GM21619 (cell line): ENCODE data around the gene LEF1.
"Not testable (repeated sequence)": the region's sequence is repeated elsewhere in the genome, so short reads cannot be mapped to it uniquely, and the experiment has no call there.

Experiments used
- ATAC-seq: cut with Tn5 transposase; IDR thresholded peaks from one replicate; pipeline ENCODE4 v1.9.1; 2021; ENCODE audit not compliant: unreplicated experiment

The LEF1 gene

GRCh38 chr4:108070775-108071174 lies 98.0 kb downstream of the LEF1 start:
- no peak for ATAC-seq

- ATAC-seq = no peak
These were observed 100.3 kb downstream of the LEF1 start for GRCh38 chr4:108068442-108068841.

GRCh38 chr4:108060686-108061321 lies 107.9 kb downstream of the LEF1 start:
- no peak for ATAC-seq

GRCh38 chr4:108060164-108060563 lies 108.6 kb downstream of the LEF1 start:
- ATAC-seq = no peak

- no peak for ATAC-seq
These were observed 109.9 kb downstream of the LEF1 start for GRCh38 chr4:108058685-108059440.

- ATAC-seq = no peak
These were observed 112.3 kb downstream of the LEF1 start for GRCh38 chr4:108056418-108056817.

GRCh38 chr4:108055787-108056186 lies 112.9 kb downstream of the LEF1 start:
- ATAC-seq = no peak

GRCh38 chr4:108054025-108054638 lies 114.6 kb downstream of the LEF1 start:
- no peak for ATAC-seq

GRCh38 chr4:108053251-108053711 lies 115.5 kb downstream of the LEF1 start:
- peak; percentile 95 for ATAC-seq

- ATAC-seq = peak; percentile 26
These were observed 116.1 kb downstream of the LEF1 start for GRCh38 chr4:108052558-108053120.

GRCh38 chr4:108051343-108051742 lies 117.4 kb downstream of the LEF1 start:
- no peak for ATAC-seq

- ATAC-seq = not testable (repeated sequence)
These were observed 118.3 kb downstream of the LEF1 start for GRCh38 chr4:108050166-108051111.

GRCh38 chr4:108049406-108049805 lies 119.3 kb downstream of the LEF1 start:
- ATAC-seq = no peak

- no peak for ATAC-seq
These were observed 119.7 kb downstream of the LEF1 start for GRCh38 chr4:108048997-108049396.

- no peak for ATAC-seq
These were observed 120.6 kb downstream of the LEF1 start for GRCh38 chr4:108048157-108048556.

- no peak for ATAC-seq
These were observed 121.5 kb downstream of the LEF1 start for GRCh38 chr4:108047199-108047598.

- no peak for ATAC-seq
These were observed 123.1 kb downstream of the LEF1 start for GRCh38 chr4:108045687-108046024.

- no peak for ATAC-seq
These were observed 123.6 kb downstream of the LEF1 start for GRCh38 chr4:108044951-108045686.

GRCh38 chr4:108043526-108043925 lies 125.2 kb downstream of the LEF1 start:
- ATAC-seq = no peak

GRCh38 chr4:108042927-108043326 lies 125.8 kb downstream of the LEF1 start:
- ATAC-seq = no peak
